Neutrophil (primary cell): ENCODE data around the gene PROCA1.

Experiments used
- H3K27ac ChIP-seq: fragments of 200-600 bp; sonication (generic); 2 replicates; pipeline ENCODE4 v1.5.1; 2016; ENCODE audit warnings: mild to moderate bottlenecking, moderate library complexity
- H3K27me3 ChIP-seq: fragments of 200-600 bp; sonication (generic); 2 replicates; pipeline ENCODE4 v1.6.0; 2016; ENCODE audit warnings: mild to moderate bottlenecking
- H3K36me3 ChIP-seq: fragments of 200-600 bp; sonication (generic); 2 replicates; pipeline ENCODE4 v1.5.1; 2017
- H3K4me1 ChIP-seq, 2 experiments: fragments of 200-600 bp in 1 of 2; sonication (generic) in 1 of 2; 1 replicate in 1 of 2; 2 replicates in 1 of 2; pipeline versions ENCODE4 v1.5.1 to v1.6.1; 2013 to 2016; ENCODE audit warnings: low read depth in 1 of 2, low read length in 1 of 2, mild to moderate bottlenecking in 1 of 2, moderate library complexity in 1 of 2; ENCODE audit not compliant: control insufficient read depth in 1 of 2, insufficient read depth in 1 of 2
- H3K4me3 ChIP-seq, 2 experiments: fragments of 200-600 bp in 1 of 2; sonication (generic) in 1 of 2; 1 replicate in 1 of 2; 2 replicates in 1 of 2; pipeline ENCODE4 v1.5.1; 2013 to 2016; ENCODE audit warnings: low read depth in 1 of 2, low read length in 1 of 2, mild to moderate bottlenecking in 1 of 2, moderate library complexity in 1 of 2
- H3K9me3 ChIP-seq: fragments of 200-600 bp; sonication (generic); 2 replicates; pipeline ENCODE4 v1.5.1; 2016
- CTCF ChIP-seq: fragments of 200-600 bp; sonication (generic); IDR thresholded peaks from 2 replicates; pipeline ENCODE4 v1.5.1; 2016; ENCODE audit warnings: antibody characterized with exemption

Gene PROCA1

GRCh38 chr17:28675980-28676379, 35.7 kb downstream of the PROCA1 start:
- peaks cover 100% of the 10 kb centered on the region for H3K36me3 ChIP-seq
- TF ChIP-seq CTCF = no peak
- no peak overlapping the region for H3K27ac ChIP-seq
- H3K27me3 ChIP-seq = no peaks in the 10 kb centered on the region
- no peak overlapping the region for H3K4me3 ChIP-seq
- H3K9me3 ChIP-seq = no peaks in the 10 kb centered on the region
- no peaks in the 10 kb centered on the region for H3K4me1 ChIP-seq

GRCh38 chr17:28675490-28675889, 36.2 kb downstream of the PROCA1 start:
- Histone ChIP-seq H3K4me1 (no peaks in the 10 kb centered on the region), H3K36me3 (peaks cover 100% of the 10 kb centered on the region), H3K4me3 (no peak overlapping the region), H3K27me3 (no peaks in the 10 kb centered on the region), H3K9me3 (no peaks in the 10 kb centered on the region), H3K27ac (no peak overlapping the region)
- no peak for TF ChIP-seq CTCF

- Histone ChIP-seq H3K36me3 (peaks cover 72% of the 10 kb centered on the region), H3K9me3 (no peaks in the 10 kb centered on the region), H3K4me1 (no peaks in the 10 kb centered on the region), H3K27me3 (no peaks in the 10 kb centered on the region), H3K4me3 (no peak overlapping the region), H3K27ac (no peak overlapping the region)
- TF ChIP-seq CTCF = no peak
Measured at GRCh38 chr17:28669918-28670317, 41.8 kb downstream of the PROCA1 start.

GRCh38 chr17:28667870-28668269, 43.8 kb downstream of the PROCA1 start:
- Histone ChIP-seq H3K27ac (no peak overlapping the region), H3K4me1 (peaks cover 6 to 7% of the 10 kb centered on the region in 2 experiments), H3K27me3 (no peaks in the 10 kb centered on the region), H3K9me3 (no peaks in the 10 kb centered on the region), H3K4me3 (no peak overlapping the region), H3K36me3 (peaks cover 51% of the 10 kb centered on the region)
- no peak for TF ChIP-seq CTCF

- no peaks in the 10 kb centered on the region for H3K27me3 ChIP-seq
- no peak for TF ChIP-seq CTCF
- no peaks in the 10 kb centered on the region for H3K9me3 ChIP-seq
- H3K27ac ChIP-seq = peak overlapping the region; percentile 60
- H3K4me3 ChIP-seq = no peak overlapping the region
- peaks cover 33% of the 10 kb centered on the region for H3K36me3 ChIP-seq
- peaks cover 16 to 17% of the 10 kb centered on the region in 2 experiments for H3K4me1 ChIP-seq
Measured at GRCh38 chr17:28665994-28666393, 45.7 kb downstream of the PROCA1 start.

GRCh38 chr17:28663723-28664122, 48.0 kb downstream of the PROCA1 start:
- Histone ChIP-seq H3K4me1 (peaks cover 25% of the 10 kb centered on the region in 2 experiments), H3K4me3 (no peak overlapping the region), H3K9me3 (no peaks in the 10 kb centered on the region), H3K27me3 (no peaks in the 10 kb centered on the region), H3K27ac (peak overlapping the region; percentile 98), H3K36me3 (peaks cover 34% of the 10 kb centered on the region)
- TF ChIP-seq CTCF = no peak
